Chondrocyte (in vitro differentiated cells): ENCODE data around the gene UBASH3A. TPM values are rescaled to one million over a fixed set of nuclear protein-coding genes. Genes with fewer than 3 reads are reported as not detected.

ENCODE experiments used
- DNase-seq: peaks from one replicate; pipeline ENCODE4 v3.0.0; 2021; ENCODE audit warnings: mixed read lengths, low spot score
- H3K27ac Mint-ChIP-seq: one replicate; pipeline ENCODE4 v1.8.0; 2021; ENCODE audit warnings: mild to moderate bottlenecking, moderate library complexity, mixed read lengths; ENCODE audit not compliant: unreplicated experiment
- H3K27me3 Mint-ChIP-seq: 2 replicates; pipeline ENCODE4 v1.8.0; 2021; ENCODE audit warnings: low read depth, mixed read lengths
- H3K36me3 Mint-ChIP-seq: 2 replicates; pipeline ENCODE4 v1.8.0; 2021; ENCODE audit warnings: low read depth, mixed read lengths
- H3K4me1 Mint-ChIP-seq: 2 replicates; pipeline ENCODE4 v1.8.0; 2021; ENCODE audit warnings: low read depth, mild to moderate bottlenecking, mixed read lengths
- H3K4me3 Mint-ChIP-seq: one replicate; pipeline ENCODE4 v1.8.0; 2021; ENCODE audit warnings: mild to moderate bottlenecking, moderate library complexity, mixed read lengths; ENCODE audit not compliant: unreplicated experiment
- H3K9me3 Mint-ChIP-seq: 2 replicates; pipeline ENCODE4 v1.8.0; 2021; ENCODE audit warnings: low read depth, mixed read lengths
- long read RNA-seq: library from polyadenylated mRNA; stranded (forward); transcript quantifications from one replicate; pipeline ENCODE4 v2.0.0, GENCODE V29; 2021
- total RNA-seq: library from RNA; stranded (reverse); gene quantifications from 3 replicates; pipeline ENCODE4 v1.2.1, GENCODE V29; 2021
- TF ChIP-seq, protein P1 (sequence below): fragments of 200-600 bp; sonication (generic); IDR thresholded peaks from 2 replicates; pipeline ENCODE4 v1.5.0; 2021; ENCODE audit warnings: antibody characterized with exemption, mild to moderate bottlenecking, moderate library complexity

UBASH3A gene
- total RNA-seq = not detected in 3 replicates
- long read RNA-seq = 0 reads

GRCh38 chr21:42403611-42404231 lies at the start of gene UBASH3A:
UBASH3A (plus strand) TSS chr21:42403902; CDS start chr21:42403946, 44 bp downstream.
- Mint-ChIP-seq H3K36me3 (no peaks in the 10 kb centered on the region), H3K4me1 (peaks cover 28% of the 10 kb centered on the region), H3K27me3 (peaks cover 2% of the 10 kb centered on the region), H3K4me3 (no peak within 1 kb of the TSS), H3K9me3 (no peaks in the 10 kb centered on the region), H3K27ac (no peak within 1 kb of the TSS)
- no peak for DNase-seq
- TF ChIP-seq, protein P1, sequence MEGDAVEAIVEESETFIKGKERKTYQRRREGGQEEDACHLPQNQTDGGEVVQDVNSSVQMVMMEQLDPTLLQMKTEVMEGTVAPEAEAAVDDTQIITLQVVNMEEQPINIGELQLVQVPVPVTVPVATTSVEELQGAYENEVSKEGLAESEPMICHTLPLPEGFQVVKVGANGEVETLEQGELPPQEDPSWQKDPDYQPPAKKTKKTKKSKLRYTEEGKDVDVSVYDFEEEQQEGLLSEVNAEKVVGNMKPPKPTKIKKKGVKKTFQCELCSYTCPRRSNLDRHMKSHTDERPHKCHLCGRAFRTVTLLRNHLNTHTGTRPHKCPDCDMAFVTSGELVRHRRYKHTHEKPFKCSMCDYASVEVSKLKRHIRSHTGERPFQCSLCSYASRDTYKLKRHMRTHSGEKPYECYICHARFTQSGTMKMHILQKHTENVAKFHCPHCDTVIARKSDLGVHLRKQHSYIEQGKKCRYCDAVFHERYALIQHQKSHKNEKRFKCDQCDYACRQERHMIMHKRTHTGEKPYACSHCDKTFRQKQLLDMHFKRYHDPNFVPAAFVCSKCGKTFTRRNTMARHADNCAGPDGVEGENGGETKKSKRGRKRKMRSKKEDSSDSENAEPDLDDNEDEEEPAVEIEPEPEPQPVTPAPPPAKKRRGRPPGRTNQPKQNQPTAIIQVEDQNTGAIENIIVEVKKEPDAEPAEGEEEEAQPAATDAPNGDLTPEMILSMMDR = no peak

GRCh38 chr21:42356046-42356445 lies 47.7 kb upstream of the UBASH3A start:
- no peak for DNase-seq
- peaks cover 22% of the 10 kb centered on the region for H3K9me3 Mint-ChIP-seq
- peaks cover 23% of the 10 kb centered on the region for H3K27me3 Mint-ChIP-seq

DNA sequence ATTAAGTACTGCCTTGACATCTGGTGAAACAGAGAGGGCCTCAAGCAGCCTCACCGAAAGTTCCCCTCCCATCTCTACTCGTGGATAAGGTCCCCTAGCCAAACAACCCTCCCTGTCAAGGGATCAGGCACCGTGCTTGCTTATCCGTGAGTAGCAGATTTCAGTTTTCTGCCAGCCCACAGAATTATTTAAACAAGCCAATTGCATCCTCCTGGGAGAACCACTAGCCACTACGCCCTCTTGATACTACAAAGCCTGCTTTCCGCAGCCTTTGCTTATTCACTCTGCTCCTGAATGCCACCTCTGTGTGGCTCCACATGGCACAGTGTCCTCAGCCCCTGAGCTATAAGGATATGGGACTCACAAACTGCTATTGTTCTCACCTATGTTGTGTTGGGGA lies 47.1 kb upstream of the UBASH3A start:
- no peak for DNase-seq
- Mint-ChIP-seq H3K4me3 (no peak overlapping the region), H3K4me1 (peaks cover 2% of the 10 kb centered on the region), H3K27ac (no peak overlapping the region), H3K36me3 (peaks cover 1% of the 10 kb centered on the region), H3K9me3 (peaks cover 22% of the 10 kb centered on the region), H3K27me3 (peaks cover 27% of the 10 kb centered on the region)
- TF ChIP-seq, protein P1 = no peak

More at GRCh38 chr21:42356046-42356445, 47.7 kb upstream of the UBASH3A start:
- TF ChIP-seq, protein P1 = no peak
- peaks cover 1% of the 10 kb centered on the region for H3K36me3 Mint-ChIP-seq
- no peak overlapping the region for H3K4me3 Mint-ChIP-seq
- H3K4me1 Mint-ChIP-seq = peaks cover 4% of the 10 kb centered on the region
- no peak overlapping the region for H3K27ac Mint-ChIP-seq

- H3K36me3 Mint-ChIP-seq = peaks cover 1% of the 10 kb centered on the region
- peaks cover 22% of the 10 kb centered on the region for H3K9me3 Mint-ChIP-seq
- no peak overlapping the region for H3K27ac Mint-ChIP-seq
- H3K27me3 Mint-ChIP-seq = peaks cover 33% of the 10 kb centered on the region
- no peak for DNase-seq
- peaks cover under 1% of the 10 kb centered on the region for H3K4me1 Mint-ChIP-seq
- TF ChIP-seq, protein P1 = no peak
- no peak overlapping the region for H3K4me3 Mint-ChIP-seq
These were observed 46.4 kb upstream of the UBASH3A start for GRCh38 chr21:42357307-42357706.

- Mint-ChIP-seq H3K4me3 (no peak overlapping the region), H3K27ac (no peak overlapping the region), H3K36me3 (no peaks in the 10 kb centered on the region), H3K27me3 (peaks cover 35% of the 10 kb centered on the region), H3K9me3 (peaks cover 19% of the 10 kb centered on the region), H3K4me1 (no peaks in the 10 kb centered on the region)
- no peak for DNase-seq
- TF ChIP-seq, protein P1 = no peak
These were observed 45.4 kb upstream of the UBASH3A start for GRCh38 chr21:42358261-42358660.
